Measurements from ENCODE around the gene MCM5.
"Not testable (repeated sequence)": the region's sequence is repeated elsewhere in the genome, so short reads cannot be mapped to it uniquely, and the experiment has no call there.

MCM5 gene

DNA sequence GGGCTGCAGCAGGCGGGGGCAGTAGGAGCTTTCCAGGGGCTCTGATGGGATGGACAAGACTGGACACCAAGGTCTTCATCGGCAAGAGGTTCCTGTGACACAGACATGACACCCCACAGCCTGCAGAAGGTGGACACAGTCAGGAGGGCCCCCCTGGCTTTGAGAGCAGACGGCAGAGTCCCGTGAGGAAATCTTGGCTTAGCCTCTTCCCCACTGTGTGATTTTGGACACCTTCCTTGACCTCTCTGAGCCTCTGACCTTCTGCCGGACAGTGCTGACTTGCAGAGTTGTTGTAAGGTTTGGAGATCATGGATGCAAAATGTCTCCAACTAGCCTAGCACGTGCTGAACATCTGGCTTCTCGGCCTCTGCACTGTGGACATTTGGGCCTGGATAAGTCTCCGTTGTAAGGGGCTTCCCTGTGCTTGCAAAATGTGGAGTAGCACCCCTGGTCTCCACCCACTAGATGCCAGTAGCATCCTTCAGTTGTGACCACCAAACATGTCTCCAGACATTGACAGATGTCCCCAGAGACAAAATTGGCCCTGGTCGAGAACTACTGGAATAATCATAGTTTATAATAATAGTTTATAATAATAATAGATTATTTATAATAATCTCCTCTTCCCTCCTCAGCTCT lies 54.6 kb downstream of the MCM5 start:
- DNase-seq = peak; percentile 12

DNA sequence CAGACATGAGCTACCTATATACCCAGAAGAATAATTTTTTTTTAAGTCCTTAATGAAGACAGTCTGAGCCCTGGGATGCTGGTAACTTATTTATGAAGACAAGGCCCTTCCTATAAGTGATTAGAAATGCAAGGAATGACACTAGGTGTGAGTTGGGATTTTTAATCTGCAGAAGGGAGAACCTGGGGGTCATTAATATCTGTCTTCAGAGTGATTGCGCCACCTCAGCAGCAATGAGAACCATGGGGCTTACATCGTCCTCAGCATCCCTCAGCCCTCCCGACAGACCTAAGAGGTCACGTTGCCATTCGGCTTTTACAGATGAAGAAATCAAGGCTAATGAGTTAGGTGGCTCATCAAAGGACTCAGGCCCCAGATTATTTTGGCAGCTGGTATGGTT lies 55.6 kb downstream of the MCM5 start:
- DNase-seq = no peak

DNA sequence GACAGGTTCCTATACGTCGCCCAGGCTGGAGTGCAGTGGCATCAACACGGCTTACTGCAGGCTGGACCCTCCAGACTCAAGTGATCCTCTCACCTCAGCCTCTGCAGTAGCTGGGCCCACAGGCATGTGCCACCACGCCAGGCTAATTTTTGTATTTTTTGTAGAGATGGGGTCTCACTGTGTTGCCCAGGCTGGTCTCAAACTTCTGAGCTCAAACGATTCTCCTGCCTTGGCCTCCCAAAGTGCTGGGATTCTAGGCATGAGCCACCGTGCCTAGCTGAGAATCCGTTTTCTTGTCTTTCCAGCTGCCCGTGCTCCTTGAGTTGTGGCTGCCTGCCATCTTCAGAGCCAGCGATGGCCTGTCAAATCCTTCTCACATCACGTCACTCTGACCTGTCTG lies 56.8 kb downstream of the MCM5 start:
- DNase-seq = no peak

DNA sequence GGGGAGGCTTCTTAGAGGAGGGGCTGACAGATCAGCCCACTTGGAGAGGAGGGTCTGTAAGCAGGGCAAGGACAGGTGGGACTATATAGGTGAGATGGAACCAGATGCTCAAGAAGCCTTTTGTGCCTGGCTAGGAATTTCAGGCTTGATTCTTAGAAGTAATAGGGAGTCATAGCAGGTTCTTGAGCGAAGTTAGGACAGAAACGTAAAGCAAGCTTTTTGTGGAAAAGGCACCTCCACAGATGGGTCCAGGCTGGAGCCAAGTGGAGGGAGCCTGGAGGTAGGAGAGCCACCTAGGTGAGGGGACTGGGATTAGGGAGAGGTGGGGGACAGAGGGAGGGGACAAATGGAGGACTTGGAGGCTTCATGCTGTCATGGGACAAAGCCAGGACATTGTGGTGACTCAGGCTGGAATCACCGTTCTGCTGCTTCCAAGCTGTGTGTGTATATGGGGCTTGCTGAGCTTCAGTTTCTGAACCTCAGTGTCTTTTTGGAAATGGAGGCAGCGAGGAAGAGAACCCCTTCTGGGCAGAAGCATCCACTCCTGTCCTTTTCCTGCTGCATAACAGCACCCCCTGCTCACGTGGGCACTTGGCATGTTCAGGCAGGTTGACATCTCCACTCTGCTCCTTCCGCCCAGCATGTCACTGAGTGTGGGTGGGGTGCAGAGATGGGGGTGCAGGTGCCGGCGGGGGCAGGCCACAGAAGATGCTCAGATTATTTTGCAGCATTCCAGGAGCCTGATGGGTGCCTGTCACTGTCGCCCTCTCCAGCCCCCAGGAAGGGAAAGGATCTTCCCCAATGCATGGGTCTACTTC lies 58.0 kb downstream of the MCM5 start:
- DNase-seq = peak; percentile 52

DNA sequence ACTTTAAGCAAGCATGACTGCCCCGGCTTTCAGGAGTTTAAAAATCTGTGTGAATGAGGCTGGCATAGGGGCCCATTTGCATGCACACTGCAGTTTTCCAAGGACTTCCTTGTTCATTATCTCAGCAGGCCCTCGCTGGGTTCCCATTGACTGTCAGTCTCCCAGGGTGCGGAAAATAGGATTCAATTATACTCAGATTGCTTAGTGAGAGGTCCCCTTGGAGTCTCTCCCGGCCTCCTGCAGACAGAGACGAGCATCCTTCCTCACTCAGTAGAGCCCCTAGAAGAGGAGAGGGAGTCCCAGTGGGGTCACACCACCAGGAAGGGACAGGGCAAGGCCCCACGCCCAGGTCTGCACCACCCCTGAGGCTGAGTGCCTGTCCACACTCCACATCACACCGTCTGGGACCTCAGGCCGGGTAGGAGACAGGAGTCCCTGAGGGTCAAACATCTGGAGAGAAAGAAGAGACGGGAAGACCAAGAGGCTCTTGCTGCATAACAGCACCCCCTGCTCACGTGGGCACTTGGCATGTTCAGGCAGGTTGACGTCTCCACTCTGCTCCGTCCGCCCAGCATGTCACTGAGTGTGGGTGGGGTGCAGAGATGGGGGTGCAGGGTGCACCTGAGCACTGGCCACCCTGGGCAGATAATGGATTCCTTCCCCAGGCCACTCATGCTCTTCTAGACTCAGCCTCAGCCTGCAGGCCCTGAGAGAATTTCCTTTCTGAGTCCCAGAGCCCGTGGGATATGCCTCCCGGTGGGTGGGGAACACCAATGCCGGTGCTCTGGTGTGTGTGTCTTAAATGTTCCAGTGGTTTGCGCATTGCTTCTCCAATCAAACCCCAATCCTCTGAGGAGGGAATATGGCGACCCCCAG lies 58.8 kb downstream of the MCM5 start:
- peak; percentile 31 for DNase-seq

DNA sequence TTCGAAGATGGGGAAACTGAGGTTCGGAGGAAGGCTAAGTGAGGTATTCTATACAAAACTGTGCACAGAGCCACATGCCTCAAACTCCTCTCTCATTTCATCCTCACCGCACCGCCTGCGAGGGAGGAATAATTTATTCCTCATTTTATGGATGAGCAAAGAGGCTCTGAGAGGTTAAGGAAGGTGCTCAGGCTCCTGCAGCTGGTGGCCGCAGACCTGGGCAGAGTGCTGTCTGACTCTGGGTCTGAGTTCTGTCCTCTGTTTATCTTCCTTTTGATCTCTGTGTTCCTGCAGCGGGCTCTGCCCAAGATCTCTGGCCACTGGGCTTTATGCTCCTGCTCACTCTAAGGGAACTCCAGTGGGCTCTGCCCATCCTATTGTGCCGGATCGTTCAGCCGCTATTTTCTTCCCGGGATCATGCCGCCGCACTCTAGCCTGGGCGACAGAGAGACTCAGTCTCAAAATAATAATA lies 59.5 kb downstream of the MCM5 start:
- DNase-seq = no peak

DNA sequence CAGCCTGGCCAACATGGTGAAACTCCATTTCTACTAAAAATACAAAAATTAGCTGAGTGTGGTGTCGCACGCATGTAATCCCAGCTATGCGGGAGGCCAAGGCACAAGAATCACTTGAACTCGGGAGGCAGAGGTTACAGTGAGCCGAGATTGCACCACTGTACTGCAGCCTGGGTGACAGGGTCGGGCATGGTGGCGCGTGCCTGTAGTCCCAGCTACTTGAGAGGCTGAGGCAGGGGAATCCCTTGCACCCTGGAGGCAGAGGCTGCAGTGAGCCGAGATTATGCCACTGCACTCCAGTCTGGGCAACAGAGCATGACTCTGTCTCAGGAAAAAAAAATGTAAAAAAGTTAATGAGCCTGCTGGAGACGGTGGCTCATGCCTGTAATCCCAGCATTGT lies 60.0 kb downstream of the MCM5 start:
- not testable (repeated sequence) for DNase-seq

DNA sequence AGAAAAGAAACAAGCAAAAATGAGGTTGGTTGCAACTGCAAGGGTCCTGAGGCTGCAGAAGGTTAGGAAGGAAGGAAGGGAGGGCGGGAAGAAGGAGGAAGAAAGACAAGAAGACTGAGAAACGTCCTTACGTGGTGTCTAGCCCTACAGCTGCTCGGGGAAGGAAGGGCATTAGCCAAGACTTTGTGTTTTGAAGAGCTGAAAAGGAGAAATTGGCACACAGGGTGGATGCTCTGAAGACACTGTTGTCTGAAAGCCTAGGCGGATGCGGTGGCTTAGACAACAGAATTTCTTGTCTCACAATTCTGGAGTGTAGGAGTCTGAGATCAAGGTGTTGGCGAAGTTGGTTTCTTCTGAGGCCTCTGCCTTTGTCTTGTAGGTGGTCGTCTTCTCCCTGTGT lies 60.7 kb downstream of the MCM5 start:
- DNase-seq = no peak

DNA sequence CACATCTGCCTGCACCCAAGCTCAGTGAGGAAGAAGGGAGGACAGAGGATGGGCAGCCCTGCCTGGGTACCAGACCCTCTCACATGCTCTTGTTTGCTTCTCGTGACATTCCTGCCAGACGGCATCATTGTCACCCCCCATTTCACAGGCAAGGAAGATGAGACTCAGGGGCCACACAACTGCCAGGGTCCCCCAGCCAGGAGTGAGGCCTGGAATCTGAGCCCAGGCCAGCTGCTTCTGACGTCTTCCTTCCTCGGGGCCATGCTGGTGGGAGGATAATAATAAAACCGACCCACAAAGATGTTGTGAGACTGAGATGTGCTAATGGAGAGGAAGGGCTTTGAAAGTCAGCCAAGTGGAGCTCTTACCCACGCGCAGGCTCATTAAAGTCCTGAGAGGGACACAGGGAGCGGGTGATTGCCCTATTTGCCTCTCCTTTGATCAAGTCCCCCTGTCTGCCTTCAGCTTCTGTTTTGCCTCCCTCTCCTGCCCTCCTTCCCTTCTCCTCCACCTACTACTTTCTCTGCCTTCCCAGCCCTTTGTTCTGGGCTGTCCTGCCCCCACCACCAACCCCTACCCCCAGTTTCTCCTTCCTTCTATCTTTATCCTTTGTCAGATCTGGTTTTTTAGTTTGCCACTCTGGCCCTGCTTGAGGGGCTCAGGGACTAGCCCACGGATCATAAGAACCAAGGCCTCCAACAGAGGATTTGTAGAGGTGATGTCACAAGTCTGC lies 62.7 kb downstream of the MCM5 start:
- no peak for DNase-seq

DNA sequence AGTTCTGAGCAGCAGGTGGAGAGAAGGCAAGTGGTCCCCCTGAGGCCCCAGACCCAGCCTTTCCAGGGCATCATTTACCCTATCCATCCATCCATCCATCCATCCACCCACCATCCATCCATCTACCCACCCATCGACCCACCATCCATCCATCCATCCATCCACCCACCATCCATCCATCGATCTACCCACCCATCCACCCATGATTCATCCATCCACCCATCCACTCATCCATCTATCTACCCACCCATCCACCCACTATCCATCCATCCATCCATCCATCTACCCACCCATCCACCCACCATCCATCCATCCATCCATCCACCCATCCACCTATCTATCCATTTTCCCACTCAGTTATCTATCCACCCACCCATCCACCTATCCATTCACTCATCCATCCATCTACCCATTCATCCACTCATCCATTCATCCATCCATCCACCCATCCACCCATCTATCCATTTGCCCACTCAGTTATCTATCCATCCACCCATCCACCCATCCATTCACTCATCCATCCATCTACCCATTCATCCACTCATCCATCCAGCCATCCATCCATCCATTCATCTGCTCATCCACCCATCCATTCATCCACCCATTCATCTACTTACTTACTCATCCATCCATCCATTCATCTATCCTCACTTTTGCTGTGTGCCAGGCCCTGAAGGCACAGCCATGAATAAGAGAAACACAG lies 63.4 kb downstream of the MCM5 start:
- no peak for DNase-seq

DNA sequence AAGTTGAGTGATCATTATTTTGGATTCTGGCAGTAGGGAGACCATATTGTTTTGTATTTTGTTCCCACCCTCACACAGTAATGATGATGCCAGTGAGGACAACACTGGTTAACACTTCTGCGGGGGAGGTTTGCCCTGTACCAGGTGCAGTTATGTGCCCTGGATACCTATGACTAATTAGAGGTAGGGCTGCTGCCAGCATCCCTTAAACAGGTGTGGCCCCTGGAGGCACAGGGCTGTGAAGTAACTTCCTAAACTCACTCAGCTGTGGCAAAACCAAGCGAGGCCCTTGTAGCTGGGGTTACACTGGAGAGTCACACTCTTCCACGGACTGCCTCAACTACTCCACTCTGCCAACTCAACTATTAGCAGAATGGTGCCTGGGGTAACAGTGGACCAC lies 64.5 kb downstream of the MCM5 start:
- DNase-seq = no peak

DNA sequence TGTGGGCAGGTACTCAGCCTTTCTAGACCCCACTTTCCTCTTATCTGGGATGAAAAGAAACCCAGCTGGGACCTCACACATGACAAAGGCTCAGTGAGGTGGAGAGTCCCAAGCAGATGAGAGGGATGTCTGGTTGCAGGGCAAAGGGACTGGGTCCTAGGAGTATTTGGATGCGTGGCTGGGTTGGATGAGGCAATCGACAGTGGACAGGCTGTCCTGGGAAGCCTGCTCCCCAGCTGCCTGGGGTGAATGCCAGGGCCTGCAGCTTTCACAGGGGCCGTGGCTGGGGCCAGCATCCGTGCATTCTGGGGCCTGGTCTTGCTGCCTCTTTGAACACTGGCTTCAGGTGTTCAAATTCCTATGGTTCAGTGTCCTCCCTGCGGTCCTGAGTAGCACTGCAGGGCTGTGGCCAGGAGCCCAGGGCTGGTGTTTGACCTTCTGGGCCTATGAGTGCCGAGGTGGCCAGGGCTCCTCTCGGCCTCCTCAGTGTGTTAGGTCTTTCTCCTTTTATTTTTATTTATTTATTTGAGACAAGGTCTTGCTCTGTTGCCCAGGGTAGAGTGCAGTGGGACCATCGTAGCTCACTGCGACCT lies 65.3 kb downstream of the MCM5 start:
- DNase-seq = no peak

DNA sequence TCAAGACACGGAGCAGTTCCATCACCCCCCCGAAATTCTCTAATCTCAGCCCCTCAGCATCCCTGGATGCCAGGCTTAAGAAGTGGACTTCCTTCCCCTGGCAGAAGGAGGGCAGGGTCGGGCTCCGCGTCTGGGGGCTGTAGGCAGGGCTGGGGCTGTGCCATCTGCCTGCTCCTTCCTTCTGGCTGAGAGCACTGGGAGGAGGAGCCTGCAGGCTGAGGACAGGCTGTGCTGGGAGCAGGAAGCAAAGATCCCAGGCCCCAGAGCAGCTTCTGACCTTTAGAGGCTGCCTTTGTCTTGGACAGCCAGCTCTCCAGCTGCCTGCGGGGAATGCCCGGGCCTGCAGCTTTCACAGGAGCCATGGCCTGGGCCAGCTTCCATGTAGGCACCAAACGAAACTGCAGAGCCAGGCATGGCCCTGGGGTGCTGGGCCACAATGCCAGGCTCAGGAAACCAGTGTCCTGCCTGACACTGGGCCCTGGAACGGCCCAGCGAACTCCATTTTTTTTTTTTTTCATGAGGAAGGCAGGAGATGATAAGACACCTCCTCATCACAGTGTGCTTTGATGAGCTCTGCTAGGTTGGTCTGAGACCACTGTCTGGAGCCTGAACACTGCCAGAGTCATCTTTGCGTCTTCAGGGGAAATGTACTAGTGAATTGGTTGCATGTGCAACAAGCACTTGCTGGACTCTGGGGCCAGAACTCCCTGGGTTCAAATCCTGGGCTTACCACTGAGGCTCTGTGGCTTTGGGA lies 67.9 kb downstream of the MCM5 start:
- peak; percentile 78 for DNase-seq

DNA sequence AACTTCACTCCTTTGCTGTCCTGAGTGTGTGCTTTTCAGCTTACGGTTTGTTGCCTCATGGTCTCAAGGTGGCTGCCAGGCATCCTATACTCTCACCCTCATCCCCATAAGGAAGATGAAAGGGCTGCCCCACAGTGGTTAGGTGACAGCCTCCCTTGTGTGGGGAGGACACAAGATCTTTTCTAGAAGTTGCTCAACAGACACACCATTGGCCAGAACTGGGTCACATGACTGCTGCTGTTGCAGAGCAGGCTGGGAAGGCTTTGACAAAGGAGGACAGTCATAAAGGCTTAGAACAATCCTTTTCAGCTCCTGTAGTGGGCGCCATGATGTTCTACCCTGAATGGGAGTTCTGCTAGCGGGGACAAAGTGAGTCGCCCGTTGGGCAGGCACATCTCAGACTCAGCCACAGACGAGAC lies 71.0 kb downstream of the MCM5 start:
- no peak for DNase-seq

DNA sequence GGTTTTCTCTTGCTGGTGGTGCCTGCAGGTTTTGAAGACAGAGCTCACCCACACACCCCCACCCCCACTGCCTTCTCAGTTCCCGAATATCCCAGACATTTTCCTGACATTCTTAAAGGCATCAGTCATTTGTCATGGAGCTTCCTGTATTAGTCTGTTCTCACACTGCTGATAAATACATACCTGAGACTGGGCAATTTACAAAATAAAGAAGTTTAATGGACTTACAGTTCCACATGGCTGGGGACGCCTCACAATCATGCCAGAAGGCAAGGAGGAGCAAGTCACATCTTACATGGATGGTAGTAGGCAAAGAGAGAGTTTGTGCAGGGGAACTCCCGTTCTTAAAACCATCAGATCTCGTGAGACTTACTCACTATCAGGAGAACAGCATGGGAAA lies 71.6 kb downstream of the MCM5 start:
- DNase-seq = not testable (repeated sequence)

DNA sequence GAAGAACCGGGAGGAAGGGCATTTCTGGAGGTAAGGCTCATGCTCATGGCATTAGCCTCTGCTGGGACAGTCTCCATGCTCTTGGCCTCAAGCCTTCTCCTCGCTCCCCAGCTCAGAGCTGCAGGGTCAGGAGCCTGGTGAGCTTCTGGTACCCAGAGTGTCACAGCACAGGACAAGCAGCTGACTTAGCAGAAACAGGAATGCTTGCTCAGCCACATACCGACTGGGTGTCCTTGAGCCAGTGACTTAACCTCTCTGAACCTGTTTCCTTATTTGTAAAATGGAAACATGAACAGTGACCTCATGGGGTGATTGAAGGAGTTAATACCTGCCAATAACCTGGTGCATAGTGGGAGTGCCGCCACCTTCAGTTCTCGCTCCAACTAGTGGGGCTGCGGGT lies 72.5 kb downstream of the MCM5 start:
- no peak for DNase-seq

DNA sequence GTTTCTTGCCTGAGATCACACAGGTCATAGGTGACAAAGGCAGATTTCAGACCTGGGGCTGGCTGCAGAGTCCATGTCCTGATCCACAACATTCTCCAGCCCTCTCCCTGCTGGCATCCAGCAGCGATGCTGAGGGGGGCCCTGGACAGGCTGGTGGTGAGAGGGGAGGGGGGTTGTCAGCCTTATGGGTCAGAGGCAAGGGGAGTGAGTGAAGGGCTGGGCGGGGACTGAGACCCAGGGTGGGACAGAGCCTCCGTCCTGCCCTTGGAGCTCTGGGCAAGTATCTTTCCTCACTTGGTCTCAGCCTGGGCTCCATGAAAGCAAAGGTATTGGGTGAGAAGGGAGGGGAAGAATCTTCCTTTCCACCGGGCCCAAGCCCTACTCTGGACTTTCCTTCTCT lies 74.0 kb downstream of the MCM5 start:
- DNase-seq = no peak
